Tibial nerve (tissue), 4 donors: Measurements from ENCODE around the gene SLC7A5.
"Not testable (repeated sequence)": the region's sequence is repeated elsewhere in the genome, so short reads cannot be mapped to it uniquely, and the experiment has no call there.

Experiments
- EP300 ChIP-seq, 2 donors: sonication (generic); formaldehyde crosslinking; IDR thresholded peaks; one replicate each; pipeline ENCODE4 v1.6.1; 2017; ENCODE audit warnings: antibody characterized with exemption in 2 of 2, mild to moderate bottlenecking in 1 of 2
- POLR2A ChIP-seq, 2 donors: fragments of 450-650 bp; IDR thresholded peaks; one replicate each; pipeline ENCODE4 v1.6.1; 2017; ENCODE audit warnings: antibody characterized with exemption in 2 of 2, mild to moderate bottlenecking in 2 of 2, moderate library complexity in 2 of 2
- TF ChIP-seq, protein P1 (sequence below), 5 experiments: fragments of 200-600 bp in 3 of 5; fragments of 450-650 bp in 2 of 5; sonication (generic) in 3 of 5; IDR thresholded peaks; one replicate each; pipeline ENCODE4 v1.5.1; 2016 to 2019; ENCODE audit warnings: antibody characterized with exemption in 5 of 5, mild to moderate bottlenecking in 3 of 5, moderate library complexity in 2 of 5

DNA sequence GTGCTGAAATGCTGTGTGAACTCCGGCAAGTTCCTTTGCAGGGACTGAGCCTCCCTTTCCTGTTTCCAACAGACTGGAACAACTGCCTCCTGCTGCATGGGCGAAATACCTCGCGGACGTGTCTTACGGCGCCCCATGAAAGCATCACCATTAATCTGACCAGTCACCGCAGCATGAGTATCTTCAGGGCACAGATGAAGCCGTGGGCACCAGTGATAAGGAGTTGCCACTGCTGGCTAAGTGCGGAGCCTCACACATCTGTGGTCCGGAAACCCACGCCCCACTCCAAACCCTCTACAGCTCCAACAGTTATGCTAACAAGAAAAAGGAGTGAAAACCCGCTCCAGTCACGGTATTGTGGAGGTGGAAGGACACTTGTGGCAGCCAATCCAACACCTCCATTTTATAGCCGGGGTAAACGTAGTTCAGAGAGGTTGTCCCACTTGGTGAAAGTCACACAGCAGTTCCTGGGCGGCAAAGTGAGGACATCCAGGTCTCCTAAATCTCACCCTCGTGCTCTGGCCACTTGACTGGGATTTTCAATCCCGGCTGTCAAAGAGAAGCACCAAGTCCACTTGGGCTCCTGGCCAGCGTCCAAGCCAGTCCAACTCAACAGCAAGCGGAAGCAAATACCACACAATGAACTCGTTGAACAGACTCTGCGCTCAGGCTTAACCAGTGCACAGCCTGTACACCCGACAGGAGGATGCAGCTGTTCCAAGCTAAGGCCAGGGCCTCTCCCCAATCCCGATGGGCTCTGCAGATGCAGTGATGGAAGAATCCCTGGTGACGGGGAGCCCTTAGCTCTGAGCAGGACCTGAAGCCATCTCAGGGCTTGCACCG is 10.9 kb downstream of the SLC7A5 start:
- TF ChIP-seq, protein P1, sequence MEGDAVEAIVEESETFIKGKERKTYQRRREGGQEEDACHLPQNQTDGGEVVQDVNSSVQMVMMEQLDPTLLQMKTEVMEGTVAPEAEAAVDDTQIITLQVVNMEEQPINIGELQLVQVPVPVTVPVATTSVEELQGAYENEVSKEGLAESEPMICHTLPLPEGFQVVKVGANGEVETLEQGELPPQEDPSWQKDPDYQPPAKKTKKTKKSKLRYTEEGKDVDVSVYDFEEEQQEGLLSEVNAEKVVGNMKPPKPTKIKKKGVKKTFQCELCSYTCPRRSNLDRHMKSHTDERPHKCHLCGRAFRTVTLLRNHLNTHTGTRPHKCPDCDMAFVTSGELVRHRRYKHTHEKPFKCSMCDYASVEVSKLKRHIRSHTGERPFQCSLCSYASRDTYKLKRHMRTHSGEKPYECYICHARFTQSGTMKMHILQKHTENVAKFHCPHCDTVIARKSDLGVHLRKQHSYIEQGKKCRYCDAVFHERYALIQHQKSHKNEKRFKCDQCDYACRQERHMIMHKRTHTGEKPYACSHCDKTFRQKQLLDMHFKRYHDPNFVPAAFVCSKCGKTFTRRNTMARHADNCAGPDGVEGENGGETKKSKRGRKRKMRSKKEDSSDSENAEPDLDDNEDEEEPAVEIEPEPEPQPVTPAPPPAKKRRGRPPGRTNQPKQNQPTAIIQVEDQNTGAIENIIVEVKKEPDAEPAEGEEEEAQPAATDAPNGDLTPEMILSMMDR (IDR thresholded peaks at IDR 0.05), result not testable (repeated sequence)
- not testable (repeated sequence) for TF ChIP-seq POLR2A, EP300 (IDR thresholded peaks at IDR 0.05)
